ENCODE results near the gene ANTXR1.
"Not testable (repeated sequence)": the region's sequence is repeated elsewhere in the genome, so short reads cannot be mapped to it uniquely, and the experiment has no call there.

ANTXR1 gene

GRCh38 chr2:69211048-69211447 lies 198.1 kb downstream of the ANTXR1 start:
- DNase-seq (ENCODE audit: low read depth) = no peak

DNA sequence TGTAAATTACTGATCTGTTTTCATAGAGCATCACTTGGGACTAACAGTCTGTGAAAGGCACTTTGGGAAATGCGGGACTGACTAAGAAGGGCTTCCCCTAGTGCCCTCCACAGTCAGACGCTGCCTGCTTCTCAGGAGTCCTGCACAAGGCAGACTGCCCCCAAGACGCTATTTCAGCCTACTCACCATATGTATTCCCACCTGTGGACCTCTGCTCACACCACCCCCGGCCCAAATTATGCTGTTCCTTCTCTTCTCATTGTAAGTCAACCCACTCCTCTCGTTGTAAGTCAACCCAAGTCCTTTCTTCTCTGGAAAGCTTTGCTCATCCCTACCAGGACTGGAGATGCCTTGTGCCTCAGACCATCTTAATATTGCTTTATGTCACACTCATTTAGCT lies 198.7 kb downstream of the ANTXR1 start:
- DNase-seq (ENCODE audit: low read depth) = no peak

DNA sequence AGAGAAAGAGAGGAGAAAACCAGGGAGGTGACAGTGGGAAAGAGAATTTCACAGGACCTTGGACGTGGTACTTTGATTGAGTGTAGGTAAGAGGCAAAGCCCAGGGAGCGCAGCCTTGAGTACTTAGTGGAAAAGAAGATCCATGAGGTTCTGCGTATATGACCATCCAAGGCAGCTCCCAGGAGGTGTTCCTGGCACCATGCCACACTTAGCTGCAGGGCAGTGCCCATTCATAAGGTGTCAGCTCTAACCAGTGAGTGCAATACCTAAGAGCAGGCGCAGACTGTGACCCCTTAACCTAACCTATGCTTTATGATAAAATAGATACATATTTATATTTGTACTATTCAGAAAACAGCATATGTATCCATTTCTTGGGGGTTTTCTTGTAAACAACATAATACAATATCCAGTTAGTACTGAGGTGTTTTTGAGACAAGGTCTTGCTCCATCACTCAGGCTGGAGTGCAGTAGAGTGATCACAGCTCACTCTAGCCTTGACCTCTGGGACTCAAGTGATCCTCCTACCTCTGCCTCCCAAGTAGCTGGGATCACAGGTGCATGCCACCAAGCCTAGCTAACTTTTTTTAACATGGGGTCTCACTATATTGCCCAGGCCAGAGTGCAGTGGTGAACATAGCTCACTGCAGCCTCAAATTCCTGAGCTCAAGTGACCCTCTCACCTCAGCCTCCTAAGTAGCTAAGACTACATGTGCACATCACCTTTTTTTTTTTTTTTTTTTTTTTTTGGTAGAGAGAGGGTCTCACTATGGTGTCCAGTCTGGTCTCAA lies 199.5 kb downstream of the ANTXR1 start:
- no peak for DNase-seq (ENCODE audit: low read depth)

DNA sequence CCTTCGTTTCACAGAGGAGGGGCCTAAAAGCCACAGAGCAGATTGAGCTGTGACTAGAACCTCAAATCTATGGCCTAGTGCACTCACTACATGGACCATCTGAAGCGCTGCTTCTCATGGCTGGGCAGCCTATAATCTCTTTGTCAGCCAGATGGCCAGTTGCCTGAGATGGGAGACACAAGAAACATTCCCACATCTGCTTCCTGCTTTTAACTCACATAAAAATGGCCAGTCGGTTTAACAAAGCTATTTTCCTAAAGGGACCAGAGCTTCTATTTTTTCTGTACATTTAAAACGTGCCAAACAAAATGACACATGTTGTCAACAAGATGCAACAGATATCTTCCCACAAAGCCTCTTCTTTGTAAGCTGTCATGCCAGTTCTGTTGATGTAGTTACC lies 200.2 kb downstream of the ANTXR1 start:
- DNase-seq (ENCODE audit: low read depth) = no peak

GRCh38 chr2:69213782-69214181 lies 200.8 kb downstream of the ANTXR1 start:
- DNase-seq (ENCODE audit: low read depth) = no peak

GRCh38 chr2:69214898-69215297 lies 201.9 kb downstream of the ANTXR1 start:
- DNase-seq (ENCODE audit: low read depth) = no peak

GRCh38 chr2:69216535-69217332 lies 203.8 kb downstream of the ANTXR1 start:
- DNase-seq (ENCODE audit: low read depth) = no peak

DNA sequence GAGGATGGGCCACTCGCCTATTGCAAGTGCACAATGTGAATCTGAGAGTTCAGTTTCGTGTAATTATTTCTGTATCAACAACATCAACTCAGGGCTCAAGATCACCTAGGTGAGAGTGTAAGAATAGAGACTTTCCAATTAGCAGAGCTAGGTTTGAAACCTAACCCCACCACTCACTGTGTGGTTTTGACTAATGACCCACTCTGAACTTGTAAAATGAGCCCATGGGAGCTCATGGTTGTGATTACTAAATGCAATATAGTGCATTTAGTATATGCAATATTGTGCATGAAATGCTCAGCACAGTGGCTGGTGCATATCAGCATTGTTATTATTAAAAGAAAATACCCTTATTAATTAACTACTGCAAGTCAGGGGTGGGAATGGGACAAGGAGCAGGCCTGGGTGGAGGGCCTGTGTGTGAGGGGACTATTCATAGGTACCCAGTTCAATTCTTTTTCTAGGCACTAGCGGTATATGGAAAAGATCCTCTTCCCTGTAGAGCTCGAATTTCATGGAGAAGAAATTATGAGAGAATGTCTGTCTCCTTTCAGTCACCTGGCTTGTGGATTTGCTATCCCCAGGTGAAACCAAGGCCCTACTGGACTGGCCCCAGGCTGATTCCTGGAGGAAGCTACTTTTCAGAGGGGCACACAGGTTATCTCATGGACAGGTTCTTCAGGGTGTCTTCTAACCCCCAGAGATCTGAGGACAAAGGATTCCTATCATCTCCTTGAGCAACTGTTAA lies 204.5 kb downstream of the ANTXR1 start:
- DNase-seq (ENCODE audit: low read depth) = no peak

- no peak for DNase-seq (ENCODE audit: low read depth)
Measured at GRCh38 chr2:69221512-69221911, 208.5 kb downstream of the ANTXR1 start.

DNA sequence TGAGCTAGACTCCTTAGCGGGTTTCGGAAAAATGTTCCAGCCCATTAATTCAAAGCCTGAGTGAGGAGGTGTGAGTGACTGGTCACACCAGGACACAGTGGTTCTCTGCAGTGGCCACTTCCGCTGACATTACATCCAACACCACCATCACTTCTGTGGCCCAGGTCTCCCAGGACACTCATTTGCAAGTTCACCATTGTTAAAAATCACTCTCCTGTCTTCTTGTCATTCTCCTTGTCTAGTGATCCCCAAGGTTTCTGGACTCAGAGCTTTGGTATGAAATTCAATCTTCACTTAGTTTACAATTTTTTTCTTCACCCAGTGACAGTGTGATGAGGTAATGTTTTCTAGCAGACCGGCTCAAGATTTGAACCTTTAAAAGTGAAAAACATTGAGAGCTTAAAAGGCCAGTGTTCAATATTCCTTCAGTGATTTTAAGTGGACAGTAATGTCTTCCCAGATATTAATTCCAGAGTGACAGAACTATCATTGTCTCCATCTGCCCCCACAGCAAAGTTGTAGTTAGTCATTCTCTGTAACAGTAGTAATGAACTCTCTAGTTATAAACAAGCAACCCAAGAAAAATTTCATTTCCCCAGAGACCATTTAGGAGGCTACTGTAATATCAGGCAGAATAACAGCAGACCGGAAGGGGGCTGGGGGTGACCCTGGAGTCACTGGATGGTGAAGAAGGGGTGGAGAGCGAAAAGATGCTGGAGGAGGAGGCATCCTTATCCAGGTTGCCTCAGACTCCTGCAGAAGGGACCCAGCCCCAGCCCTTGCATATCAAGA lies 209.2 kb downstream of the ANTXR1 start:
- no peak for DNase-seq (ENCODE audit: low read depth)

GRCh38 chr2:69222953-69223658 lies 210.1 kb downstream of the ANTXR1 start:
- DNase-seq (ENCODE audit: low read depth) = no peak

- no peak for DNase-seq (ENCODE audit: low read depth)
Measured at GRCh38 chr2:69223759-69224511, 211.0 kb downstream of the ANTXR1 start.

- no peak for DNase-seq (ENCODE audit: low read depth)
Measured at GRCh38 chr2:69224512-69224837, 211.5 kb downstream of the ANTXR1 start.

- no peak for DNase-seq (ENCODE audit: low read depth)
Measured at GRCh38 chr2:69225933-69226332, 213.0 kb downstream of the ANTXR1 start.

GRCh38 chr2:69226903-69227302 lies 213.9 kb downstream of the ANTXR1 start:
- DNase-seq (ENCODE audit: low read depth) = no peak

DNA sequence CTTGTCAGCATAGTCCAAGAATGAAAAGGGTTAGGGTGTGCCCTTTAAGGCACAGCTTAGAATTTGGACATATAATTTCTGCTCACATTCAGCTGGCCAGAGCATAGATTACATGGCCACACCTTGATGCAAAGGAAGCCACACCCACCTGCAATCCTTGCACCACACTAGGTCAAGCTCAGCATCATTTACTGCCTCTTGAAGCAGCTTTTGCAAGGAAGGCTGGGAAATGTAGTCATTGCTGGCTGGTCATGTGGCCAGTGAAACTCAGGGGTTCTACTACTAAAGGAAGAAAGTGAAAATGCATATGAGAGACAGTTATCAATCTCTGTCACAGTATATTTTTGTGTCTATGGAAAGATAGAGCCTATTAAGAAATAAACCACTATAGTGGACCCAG lies 214.7 kb downstream of the ANTXR1 start:
- DNase-seq (ENCODE audit: low read depth) = no peak

- DNase-seq (ENCODE audit: low read depth) = not testable (repeated sequence)
Measured at GRCh38 chr2:69230946-69231345, 218.0 kb downstream of the ANTXR1 start.

- DNase-seq (ENCODE audit: low read depth) = no peak
Measured at GRCh38 chr2:69231612-69232277, 218.8 kb downstream of the ANTXR1 start.

DNA sequence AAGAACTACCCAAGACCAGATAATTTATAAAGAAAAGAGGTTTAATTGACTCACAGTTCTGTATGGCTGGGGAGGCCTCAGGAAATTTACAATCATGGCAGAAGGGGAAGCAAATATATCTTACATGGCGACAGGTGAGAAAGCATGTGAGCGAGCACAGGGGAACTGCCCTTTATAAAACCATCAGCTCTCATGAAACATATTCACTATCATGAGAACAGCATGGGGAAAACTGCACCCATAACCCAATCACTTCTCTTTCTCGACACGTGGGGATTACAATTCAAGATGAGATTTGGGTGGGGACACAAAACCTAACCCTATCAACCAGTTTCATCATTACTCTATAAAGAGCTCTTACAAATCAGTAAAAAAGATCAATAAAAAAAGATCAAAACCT lies 222.9 kb downstream of the ANTXR1 start:
- not testable (repeated sequence) for DNase-seq (ENCODE audit: low read depth)

DNA sequence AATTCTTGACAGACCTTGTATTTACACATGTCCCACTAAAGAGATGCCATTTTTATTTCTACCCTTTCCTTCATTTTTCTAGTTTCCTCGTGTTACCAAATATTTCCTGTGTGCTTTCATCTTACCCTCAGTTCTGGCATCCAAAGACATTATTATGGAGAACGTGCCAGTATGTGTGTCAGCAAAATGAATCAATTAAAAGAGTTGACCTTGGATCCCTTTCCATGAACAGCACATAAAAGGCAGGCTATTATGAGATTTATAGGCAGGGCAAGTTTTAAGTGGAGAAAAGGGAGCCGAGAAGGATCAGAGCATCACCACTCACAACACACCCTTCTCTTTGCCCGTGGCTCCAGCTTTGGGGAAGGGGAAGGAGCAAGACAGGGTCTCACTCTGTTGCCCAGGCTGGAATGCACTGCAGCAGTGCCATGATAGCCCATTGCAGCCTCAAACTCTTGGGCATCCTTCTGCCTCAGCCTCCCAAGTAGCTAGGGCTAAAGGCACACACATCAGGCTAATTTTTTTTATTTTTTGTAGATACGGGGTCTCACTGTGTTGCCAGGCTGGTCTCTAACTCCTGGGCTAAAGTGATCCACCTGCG lies 224.2 kb downstream of the ANTXR1 start:
- peak; percentile 54 for DNase-seq (ENCODE audit: low read depth)
